ENCODE results near the gene CRISPLD2.
"Not testable (repeated sequence)": the region's sequence is repeated elsewhere in the genome, so short reads cannot be mapped to it uniquely, and the experiment has no call there.

Gene CRISPLD2

DNA sequence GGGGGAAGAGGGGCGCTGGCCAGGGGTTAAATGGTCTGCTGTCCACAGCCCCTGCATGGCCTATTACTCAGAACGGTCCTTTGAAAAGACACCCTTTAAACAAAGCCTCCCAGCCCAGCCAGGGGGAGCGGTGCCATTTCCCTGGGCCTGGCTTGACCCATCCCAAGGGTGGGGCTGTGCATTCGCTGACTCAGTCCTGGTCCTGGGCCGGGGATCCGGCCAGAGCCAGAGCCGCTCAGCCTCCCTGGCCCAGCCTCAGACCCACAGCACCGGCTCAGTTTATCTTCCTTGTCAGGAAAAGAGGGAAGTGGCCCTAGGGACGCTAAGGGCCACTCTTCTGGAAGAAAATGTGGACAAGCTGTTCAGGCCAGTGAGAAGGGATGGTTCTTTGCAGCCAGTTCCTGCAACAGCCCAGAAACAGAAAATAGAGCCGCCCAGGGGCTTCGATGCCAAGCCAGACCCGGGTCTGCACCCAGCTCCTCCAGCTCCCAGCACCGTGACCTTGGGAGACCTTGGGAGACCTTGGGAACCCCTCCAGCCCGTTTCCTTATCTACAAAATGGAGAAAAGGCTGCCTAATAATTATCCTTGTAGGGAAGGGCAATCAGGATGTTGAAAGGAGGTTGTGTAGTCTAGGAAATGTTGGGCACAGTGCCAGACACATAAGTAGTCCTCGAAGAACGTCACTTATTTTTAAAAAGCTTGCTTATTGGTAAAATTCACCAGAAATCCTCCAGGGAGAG is 109.1 kb downstream of the CRISPLD2 start:
- DNase-seq (ENCODE audit: low read depth in 1 of 2, low spot score in 1 of 2), result no peak

DNA sequence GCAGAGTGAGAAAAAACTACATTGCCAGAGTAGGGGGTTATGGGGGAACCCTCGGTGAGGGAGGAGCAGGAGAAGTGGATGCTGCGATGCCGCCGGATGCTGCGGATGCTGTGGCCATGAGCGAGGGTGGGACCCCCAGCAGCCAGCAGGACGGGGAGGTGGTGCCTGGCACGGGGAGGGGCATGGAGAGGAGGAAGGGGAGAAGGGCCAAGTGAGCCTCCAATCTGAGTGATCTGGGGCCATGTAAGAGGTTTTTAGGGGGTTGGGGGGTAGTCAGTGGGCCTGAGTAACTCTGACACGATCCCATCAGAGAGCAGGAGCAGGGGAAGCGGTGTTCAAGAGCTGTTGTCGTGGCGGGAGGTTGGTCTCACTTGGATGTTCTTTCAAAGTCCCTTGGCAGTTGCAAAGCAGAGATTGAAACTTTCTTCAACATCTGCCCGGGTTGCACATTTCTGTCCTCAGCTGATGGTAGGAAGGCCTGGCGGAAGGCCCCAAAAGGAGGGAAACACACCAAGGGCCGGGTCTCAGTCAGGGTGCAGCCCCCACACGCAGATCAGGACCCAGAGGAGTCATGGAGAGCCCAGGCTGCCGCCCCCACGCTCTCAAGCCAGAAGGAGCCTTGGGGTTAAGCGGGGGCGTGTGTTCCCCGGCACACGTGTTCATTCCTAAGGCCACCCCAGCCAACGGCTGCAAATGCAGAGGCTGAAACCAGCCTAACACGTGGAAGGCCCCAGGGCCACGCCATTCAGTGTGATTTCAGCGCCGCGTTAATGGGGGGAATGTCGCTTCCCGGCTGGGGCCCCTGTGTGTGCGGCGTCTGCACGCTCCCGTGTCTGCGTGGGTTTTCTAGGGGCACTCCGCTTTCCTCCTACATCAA is 109.9 kb downstream of the CRISPLD2 start:
- no peak for DNase-seq (ENCODE audit: low read depth in 1 of 2, low spot score in 1 of 2)

DNA sequence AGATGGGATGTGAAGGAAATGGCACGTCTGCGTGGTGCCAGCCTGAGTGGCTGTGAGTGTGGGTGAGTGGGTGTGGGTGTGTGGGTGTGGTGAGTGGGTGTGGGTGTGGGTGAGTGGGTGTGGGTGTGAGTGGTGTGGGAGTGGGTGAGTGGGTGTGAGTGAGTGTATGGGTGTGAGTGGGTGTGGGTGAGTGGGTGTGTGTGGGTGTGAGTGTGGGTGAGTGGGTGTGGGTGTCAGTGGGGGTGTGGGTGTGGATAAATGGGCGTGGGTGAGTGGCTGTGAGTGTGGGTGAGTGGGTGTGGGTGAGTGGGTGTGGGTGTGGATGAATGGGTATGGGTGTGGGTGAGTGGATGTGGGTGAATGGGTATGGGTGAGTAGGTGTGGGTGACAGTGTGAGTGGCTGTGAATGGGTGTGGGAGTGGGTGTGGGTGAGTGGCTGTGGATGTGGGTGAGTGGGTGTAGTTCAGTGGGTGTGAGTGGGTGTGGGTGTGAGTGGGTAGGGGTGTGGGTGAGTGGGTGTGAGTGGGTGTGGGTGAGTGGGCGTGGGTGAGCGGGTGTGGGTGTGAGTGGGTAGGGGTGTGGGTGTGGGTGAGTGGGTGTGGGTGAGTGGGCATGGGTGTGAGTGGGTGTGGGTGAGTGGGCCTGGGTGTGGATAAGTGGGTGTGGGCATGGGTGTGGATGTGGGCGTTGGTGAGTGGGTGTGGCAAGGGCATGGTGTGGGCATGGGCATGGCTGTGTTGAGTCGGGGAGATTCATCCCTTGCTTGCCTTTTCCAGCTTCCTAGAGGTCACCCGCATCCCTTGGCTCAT is 110.7 kb downstream of the CRISPLD2 start:
- DNase-seq (ENCODE audit: low read depth in 1 of 2, low spot score in 1 of 2), result no peak

DNA sequence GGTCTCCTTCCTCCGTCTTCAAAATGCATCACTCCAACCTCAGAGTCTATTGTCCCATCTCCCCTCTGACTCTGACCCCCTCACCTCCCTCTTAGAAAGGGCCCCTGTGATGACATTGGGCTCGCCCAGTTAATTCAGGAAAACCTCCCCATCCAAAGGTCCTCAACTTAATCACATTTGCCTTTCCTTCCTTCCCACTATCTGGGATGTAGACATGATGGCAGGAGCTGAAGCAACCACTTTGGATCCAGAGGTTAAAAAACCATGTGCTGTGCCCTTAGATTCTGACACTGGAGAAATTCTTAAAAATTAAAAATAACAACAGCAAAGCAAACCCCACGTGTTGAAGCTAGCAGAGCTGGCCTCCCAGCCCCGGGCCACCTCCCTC is 111.3 kb downstream of the CRISPLD2 start:
- DNase-seq (ENCODE audit: low read depth in 1 of 2, low spot score in 1 of 2), result no peak

DNA sequence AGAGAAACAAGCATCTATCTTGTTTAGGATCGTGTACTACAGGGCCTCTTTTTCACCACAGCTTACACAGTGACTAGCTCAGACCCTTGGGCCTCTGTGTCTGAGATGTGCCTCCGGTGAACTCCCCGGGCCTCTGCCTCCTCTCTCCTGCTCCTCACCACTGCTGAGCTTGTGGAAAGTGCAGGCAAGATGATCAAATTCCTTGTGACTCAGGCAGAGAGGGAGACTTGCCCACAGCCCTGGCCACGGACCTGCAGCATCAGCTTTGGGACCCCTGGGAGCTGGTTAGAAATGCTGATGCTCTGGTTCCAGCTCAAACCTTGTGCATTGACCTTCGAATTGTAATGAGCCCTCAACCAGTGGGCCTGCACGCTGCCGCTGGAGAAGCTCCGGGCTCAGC is 111.7 kb downstream of the CRISPLD2 start:
- DNase-seq (ENCODE audit: low read depth in 1 of 2, low spot score in 1 of 2), result no peak

DNA sequence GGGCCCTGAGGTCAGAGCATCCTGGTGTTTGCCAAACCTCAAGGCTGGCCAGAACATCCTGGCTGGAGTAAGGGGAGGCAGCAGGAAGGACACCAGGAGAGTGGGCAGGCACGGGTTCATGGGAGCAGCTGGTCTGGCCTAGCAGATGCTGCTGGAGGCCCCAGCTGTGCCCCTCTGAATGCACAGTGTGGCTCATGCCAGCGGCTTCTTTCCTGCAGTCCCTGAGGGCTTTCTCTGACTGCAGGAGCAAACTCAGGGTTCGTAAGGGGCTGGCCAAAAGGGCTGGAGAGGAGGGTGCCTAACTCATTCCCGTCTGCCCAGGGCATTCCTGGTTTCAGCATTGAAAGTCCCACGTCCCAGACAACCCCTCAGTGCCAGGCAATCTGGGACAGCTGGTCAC is 112.9 kb downstream of the CRISPLD2 start:
- no peak for DNase-seq (ENCODE audit: low read depth in 1 of 2, low spot score in 1 of 2)

GRCh38 chr16:84933774-84934631 is 114.2 kb downstream of the CRISPLD2 start:
- no peak for DNase-seq (ENCODE audit: low read depth in 1 of 2, low spot score in 1 of 2)

DNA sequence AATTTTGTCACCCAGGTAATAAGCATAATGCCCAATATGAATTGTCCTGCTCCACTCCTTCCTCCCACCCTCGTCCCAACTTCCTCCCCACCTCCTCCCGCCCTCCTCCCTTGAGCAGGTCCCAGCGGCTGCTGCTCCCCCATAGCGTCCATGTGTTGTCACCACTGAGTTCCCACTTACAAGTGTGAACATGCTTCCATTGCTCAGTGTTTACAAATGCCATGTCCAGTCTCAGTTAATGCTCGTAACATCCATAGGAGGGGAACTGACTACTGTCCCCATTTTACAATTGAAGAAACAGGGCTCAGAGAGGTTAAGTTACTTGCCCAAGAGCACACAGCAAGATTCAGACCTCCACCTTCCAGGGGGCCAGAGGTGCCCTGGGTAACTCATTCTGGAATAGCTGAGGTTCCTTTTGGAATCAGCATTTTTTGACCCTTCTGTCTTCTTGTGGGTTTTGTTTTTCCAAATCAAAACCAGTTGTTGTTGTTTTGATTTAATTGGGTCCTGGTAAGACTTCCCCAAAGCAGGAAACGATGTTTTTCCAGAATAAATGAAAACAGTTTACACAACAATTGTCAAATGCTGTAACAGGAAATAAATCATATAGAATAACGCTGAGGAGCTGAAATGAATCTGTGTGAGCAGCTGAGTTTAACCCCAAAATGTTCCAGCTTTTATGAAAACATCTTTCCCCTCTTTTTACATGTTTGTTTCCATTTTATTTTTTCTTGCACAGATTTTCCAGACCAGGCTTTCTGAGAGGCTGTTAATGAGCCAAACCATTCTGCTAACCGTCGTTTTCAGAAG is 117.6 kb downstream of the CRISPLD2 start:
- no peak for DNase-seq (ENCODE audit: low read depth in 1 of 2, low spot score in 1 of 2)

DNA sequence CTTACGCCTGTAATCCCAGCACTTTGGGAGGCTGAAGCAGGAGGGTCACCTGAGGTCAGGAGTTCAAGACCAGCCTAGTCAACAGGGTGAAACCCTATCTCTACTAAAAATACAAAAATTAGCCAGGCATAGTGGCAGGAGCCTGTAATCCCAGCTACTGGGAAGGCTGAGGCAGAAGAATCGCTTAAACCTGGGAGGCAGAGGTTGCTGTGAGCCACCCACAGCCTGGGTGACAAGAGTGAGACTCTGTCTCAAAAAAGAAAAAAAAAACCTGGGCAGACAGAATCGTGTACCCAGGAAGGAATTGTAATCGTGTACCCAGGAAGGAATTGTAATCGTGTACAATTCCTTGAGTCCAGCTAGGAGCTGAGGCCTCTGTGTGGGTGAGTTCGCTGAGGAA is 118.8 kb downstream of the CRISPLD2 start:
- not testable (repeated sequence) for DNase-seq (ENCODE audit: low read depth in 1 of 2, low spot score in 1 of 2)

- no peak for DNase-seq (ENCODE audit: low read depth in 1 of 2, low spot score in 1 of 2)
Observed at GRCh38 chr16:84940670-84941551, 121.1 kb downstream of the CRISPLD2 start.

DNA sequence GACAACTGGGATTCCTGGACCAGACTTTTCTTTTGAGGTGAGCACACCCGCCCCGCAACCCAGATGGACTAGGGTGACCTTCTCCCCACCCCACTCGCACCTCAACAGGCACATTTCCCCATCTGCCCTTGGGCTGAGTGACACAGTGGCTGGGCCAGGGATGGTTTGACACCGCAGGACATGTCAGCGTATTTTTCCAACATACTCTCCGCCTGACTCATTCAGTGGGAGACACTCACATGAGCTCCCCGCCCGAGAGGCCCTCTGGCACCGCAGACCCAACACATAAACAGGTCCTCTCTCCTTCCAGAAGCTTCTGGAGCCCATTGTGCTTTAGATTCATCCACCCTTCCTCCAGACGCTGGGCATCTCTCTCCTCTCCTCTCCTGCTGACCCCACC is 122.1 kb downstream of the CRISPLD2 start:
- no peak for DNase-seq (ENCODE audit: low read depth in 1 of 2, low spot score in 1 of 2)

GRCh38 chr16:84942786-84943185 is 123.0 kb downstream of the CRISPLD2 start:
- no peak for DNase-seq (ENCODE audit: low read depth in 1 of 2, low spot score in 1 of 2)

- no peak for DNase-seq (ENCODE audit: low read depth in 1 of 2, low spot score in 1 of 2)
Observed at GRCh38 chr16:84943620-84944019, 123.8 kb downstream of the CRISPLD2 start.

DNA sequence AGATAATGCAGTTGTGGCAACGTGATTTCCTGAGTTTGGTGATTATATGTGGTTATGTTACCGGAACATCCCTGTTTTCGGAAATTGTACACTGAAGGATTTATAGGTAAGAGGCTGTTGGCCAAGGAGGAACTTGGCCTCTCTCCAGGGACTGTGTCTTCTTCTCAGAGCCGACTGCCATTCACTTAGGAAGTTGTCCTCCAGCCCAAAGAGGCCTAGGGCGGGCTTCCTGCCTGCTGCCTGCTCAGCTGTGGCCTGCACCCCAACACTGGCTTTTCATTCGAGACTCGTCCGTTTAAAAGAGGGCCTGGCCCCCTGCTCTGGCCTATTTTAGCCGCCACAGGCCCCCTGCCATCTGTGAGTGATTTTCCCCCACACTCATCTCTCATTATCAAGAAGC is 127.2 kb downstream of the CRISPLD2 start:
- DNase-seq (ENCODE audit: low read depth in 1 of 2, low spot score in 1 of 2), result no peak

DNA sequence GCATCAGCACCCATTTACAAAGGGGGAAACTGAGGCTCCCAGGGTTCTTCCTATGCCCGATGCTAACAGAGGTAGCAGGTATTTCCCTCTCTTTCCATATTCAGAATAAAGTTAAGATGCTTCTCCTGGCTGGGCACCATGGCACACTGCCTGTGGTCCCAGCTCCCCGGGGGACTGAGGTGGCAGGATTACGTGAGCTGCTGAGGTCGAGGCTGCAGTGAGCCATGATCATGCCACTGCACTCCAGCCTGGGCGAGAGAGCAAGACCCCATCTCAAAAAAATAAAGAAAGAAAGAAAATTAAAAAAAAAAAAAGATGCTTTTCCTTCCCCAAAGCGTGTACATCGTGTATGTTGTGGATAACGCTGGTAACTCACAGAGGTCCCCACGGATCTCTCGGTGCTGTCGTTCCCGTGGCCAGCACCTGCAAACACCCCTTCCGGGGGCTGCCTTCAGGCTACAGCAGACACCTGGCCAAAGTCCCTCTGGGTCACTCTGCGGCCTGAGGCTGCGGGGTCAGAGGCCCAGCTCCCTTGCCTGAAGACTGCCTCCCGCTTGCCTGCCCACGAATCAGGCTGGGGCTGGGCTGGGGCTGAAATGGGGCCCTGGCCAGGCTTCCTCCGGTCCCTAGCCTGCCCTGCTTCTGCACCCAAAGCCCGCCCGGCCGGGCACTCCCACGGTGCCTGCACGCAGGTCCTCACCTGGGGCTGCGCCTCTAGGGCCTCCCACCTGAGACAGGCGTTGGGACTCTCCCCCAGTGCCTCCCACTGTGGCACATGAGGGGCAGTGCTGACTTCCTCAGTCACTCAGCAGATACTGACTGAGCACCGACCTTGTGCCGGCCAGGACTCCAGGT is 128.4 kb downstream of the CRISPLD2 start:
- DNase-seq (ENCODE audit: low read depth in 1 of 2, low spot score in 1 of 2), result no peak

GRCh38 chr16:84948851-84949610 is 129.2 kb downstream of the CRISPLD2 start:
- no peak for DNase-seq (ENCODE audit: low read depth in 1 of 2, low spot score in 1 of 2)

DNA sequence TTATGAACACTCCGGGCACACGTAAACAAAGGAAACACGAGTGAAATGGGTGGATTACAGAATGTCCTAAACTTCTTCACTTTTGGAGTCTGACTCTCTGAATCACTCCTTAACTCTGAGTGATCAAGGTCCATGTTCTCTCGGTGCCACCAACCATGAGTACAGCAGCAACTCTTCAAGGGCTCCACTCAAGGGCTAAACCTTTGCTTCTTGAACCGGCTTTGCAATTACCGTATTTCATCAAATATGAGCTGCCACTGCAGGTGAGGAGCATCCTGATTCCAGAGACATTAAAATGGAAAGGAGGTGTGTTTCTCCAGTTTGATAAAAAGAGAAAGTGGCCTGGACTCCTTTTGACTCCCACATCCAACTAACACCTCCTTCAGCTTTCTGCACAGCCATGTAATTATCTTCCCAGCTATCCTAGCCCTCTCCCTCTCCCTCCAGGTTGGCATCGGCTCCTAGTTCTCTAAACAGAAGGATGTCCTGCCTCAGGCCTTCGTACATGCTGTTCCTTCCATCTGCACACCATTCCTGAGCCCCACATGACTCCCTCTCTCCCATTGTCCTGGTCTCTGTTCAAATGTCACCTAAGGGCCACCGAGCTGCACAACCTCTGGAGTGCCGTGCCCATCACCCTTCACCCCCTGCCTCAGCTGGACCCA is 130.1 kb downstream of the CRISPLD2 start:
- no peak for DNase-seq (ENCODE audit: low read depth in 1 of 2, low spot score in 1 of 2)

Measured in stimulated activated CD4-positive, alpha-beta T cell treated with anti-CD3 and anti-CD28 coated beads, Interleukin-15, amount 100 ng/mL, for 1 hour (primary cell).